Sigmoid colon (tissue), 4 donors: ENCODE results near the gene NPTX1.

Experiments used
- CTCF ChIP-seq, 4 experiments: fragments of 450-650 bp in 3 of 4; fragments of 200-600 bp in 1 of 4; IDR thresholded peaks; one replicate each; pipeline ENCODE4 v1.5.1; 2016 to 2019; ENCODE audit warnings: antibody characterized with exemption in 4 of 4, mild to moderate bottlenecking in 3 of 4, moderate library complexity in 2 of 4
- POLR2A ChIP-seq, 2 donors: fragments of 450-650 bp; IDR thresholded peaks; one replicate each; pipeline ENCODE4 v1.6.1; 2016; ENCODE audit warnings: antibody characterized with exemption in 2 of 2, mild to moderate bottlenecking in 2 of 2, moderate library complexity in 2 of 2
- POLR2AphosphoS5 ChIP-seq, 4 donors: sonication (generic); formaldehyde crosslinking; IDR thresholded peaks; one replicate each; pipeline ENCODE4 v1.6.1; 2017; ENCODE audit warnings: antibody characterized with exemption in 4 of 4

DNA sequence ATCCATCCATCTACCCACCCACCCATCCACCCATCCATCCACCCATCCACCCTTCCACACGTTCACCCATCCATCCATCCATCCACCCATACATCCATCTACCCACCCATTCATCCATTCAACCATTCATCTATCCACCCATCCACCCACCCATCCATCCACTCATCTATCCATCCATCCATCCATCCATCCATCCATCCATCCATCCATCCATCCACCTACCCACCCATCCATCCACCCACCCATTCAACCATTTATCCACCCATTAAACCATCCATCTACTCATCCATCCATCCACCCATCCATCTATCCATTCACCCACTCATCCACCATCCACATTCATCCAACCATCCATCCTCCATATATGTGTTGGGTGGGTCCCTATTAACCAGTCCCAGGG lies 42.0 kb upstream of the NPTX1 start:
- TF ChIP-seq CTCF (IDR thresholded peaks at IDR 0.05) (no peak), POLR2A (IDR thresholded peaks at IDR 0.05) (no peak), POLR2AphosphoS5 (IDR thresholded peaks at IDR 0.05) (no peak)
